ENCODE data around the gene GNB1. TPM values are rescaled to one million over a fixed set of nuclear protein-coding genes. Genes with fewer than 3 reads are reported as not detected.

Gene GNB1
- total and polyA plus RNA-seq, 4 donors, result 114 to 338 (median 191) TPM

DNA sequence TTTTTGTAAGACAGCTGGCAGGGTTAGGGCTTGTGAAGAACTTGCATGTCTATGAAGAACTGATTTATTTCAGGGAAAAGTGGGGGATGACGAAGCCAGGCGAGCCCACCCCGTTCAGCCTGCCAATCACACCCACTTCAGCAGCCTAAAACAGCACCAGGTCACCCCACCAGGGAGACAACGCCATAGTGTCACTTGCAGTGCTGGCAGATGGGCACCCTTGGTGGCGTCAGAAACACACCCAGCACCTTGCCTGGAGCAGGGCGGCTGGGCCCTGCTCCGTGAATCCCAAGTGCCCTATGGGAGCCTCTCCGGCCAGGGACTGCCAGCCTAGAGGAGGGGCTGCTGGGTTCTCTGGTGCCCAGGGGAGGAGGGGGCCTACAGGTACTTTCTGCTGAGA lies 107.6 kb downstream of the GNB1 start:
- Histone ChIP-seq H3K9ac (ENCODE audit: insufficient read depth in 1 of 2, low read length in 2 of 2) (no peak overlapping the region), H3K4me3 (no peak overlapping the region), H3K4me1 (ENCODE audit: control insufficient read depth in 5 of 5, insufficient read depth in 5 of 5, low read length in 5 of 5) (peaks cover 0 to 38% (median 15%) of the 10 kb centered on the region in 5 donors)

DNA sequence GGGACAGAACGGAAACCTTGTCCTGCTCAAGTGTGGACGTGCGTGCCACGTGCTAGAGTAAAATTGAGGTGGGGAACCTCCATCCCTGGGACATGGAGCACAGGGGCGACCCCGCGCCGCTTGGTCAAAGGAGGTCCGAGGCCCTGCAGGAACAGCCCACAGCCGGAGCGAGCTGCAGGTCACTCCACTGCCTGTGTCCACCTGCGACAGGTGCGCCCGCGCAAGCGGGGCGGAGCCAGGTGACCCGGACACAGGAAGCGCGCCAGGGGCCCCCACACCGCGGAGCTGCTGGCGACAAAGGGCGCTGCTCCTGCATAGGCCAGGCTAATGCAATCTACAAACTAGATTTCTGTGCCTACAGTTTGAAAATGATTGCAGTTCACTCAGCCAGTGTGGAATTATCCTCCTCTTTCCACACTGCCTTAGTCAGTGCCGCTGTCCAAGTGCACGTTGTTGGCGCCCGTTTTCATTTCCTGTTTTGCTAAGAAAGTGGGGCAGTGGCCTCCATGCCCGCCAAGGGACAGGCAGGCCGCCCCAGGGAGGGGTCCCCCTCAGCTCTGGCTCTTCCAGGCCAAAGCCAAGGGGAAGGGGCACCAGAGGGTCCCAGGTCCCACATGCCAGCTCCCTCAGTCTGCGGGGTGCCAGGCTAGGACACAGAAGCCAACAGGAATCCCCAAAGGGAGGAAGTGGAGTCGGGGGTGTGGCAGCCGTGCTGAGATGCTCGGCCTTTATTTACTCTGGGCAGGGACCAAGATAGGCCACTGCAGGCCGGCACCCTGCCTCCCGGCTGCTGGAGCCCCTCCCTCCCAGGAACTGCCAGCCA lies 108.3 kb downstream of the GNB1 start:
- ATAC-seq (ENCODE audit: insufficient read depth, low FRiP score) (peak; percentile 51), DNase-seq (peak in 2 of 3 donors; percentile 64 to 71)
- H3K36me3 ChIP-seq (ENCODE audit: control insufficient read depth in 4 of 4, insufficient read depth in 4 of 4, low read length in 4 of 4), result peaks cover 17 to 25% (median 18%) of the 10 kb centered on the region in 4 donors
- peak overlapping the region in 1 of 2 donors; percentile 46 for H3K9ac ChIP-seq (ENCODE audit: insufficient read depth in 1 of 2, low read length in 2 of 2)
- H3K4me3 ChIP-seq, result peak overlapping the region; percentile 7
- peak overlapping the region in 1 of 2 donors; percentile 95 for H3K27ac ChIP-seq (ENCODE audit: low read depth in 1 of 2, low read length in 1 of 2)
- H3K9me3 ChIP-seq (ENCODE audit: control insufficient read depth in 4 of 4, insufficient read depth in 3 of 4, low read length in 3 of 4), result no peaks in the 10 kb centered on the region
- TF ChIP-seq, protein P1, sequence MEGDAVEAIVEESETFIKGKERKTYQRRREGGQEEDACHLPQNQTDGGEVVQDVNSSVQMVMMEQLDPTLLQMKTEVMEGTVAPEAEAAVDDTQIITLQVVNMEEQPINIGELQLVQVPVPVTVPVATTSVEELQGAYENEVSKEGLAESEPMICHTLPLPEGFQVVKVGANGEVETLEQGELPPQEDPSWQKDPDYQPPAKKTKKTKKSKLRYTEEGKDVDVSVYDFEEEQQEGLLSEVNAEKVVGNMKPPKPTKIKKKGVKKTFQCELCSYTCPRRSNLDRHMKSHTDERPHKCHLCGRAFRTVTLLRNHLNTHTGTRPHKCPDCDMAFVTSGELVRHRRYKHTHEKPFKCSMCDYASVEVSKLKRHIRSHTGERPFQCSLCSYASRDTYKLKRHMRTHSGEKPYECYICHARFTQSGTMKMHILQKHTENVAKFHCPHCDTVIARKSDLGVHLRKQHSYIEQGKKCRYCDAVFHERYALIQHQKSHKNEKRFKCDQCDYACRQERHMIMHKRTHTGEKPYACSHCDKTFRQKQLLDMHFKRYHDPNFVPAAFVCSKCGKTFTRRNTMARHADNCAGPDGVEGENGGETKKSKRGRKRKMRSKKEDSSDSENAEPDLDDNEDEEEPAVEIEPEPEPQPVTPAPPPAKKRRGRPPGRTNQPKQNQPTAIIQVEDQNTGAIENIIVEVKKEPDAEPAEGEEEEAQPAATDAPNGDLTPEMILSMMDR (IDR thresholded peaks at IDR 0.05; ENCODE audit: control extremely low read depth, extremely low read depth), result no peak
- H3K4me1 ChIP-seq (ENCODE audit: control insufficient read depth in 5 of 5, insufficient read depth in 5 of 5, low read length in 5 of 5), result peaks cover 0 to 38% (median 15%) of the 10 kb centered on the region in 5 donors
- WGBS, 2 donors, result 3 to 4% methylated on average over 36 of the region's 36 CpGs
- H3K27me3 ChIP-seq (ENCODE audit: control insufficient read depth in 3 of 3, insufficient read depth in 3 of 3, low read length in 2 of 3), result no peaks in the 10 kb centered on the region

More for the DNA sequence above, 107.6 kb downstream of the GNB1 start:
- Histone ChIP-seq H3K27me3 (ENCODE audit: control insufficient read depth in 3 of 3, insufficient read depth in 3 of 3, low read length in 2 of 3) (no peaks in the 10 kb centered on the region), H3K9me3 (ENCODE audit: control insufficient read depth in 4 of 4, insufficient read depth in 3 of 4, low read length in 3 of 4) (no peaks in the 10 kb centered on the region), H3K27ac (ENCODE audit: low read depth in 1 of 2, low read length in 1 of 2) (peak overlapping the region in 1 of 2 donors; percentile 12), H3K36me3 (ENCODE audit: control insufficient read depth in 4 of 4, insufficient read depth in 4 of 4, low read length in 4 of 4) (peaks cover 21 to 32% (median 24%) of the 10 kb centered on the region in 4 donors)
- TF ChIP-seq, protein P1 (IDR thresholded peaks at IDR 0.05; ENCODE audit: control extremely low read depth, extremely low read depth), result no peak
- no peak for DNase-seq
- 59 to 65% methylated on average over 8 of the region's 8 CpGs for WGBS, 2 donors
- ATAC-seq (ENCODE audit: insufficient read depth, low FRiP score), result no peak

DNA sequence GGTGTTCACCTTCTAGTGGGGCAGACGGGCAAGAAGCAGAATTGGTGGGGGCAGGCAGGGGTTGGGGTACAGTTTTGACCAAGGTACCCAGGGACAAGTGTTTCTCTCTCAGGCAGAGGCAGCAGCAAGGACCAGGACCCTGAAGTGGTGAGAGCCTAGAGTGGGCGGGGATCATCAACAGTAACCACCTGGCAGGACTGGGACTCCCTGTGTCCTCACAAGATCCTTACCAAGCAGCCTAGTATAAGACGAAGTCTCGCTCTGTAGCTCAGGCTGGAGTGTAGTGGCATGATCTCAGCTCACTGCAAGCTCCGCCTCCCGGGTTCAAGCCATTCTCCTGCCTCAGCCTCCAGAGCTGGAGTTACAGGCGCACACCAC lies 109.4 kb downstream of the GNB1 start:
- TF ChIP-seq, protein P1 (IDR thresholded peaks at IDR 0.05; ENCODE audit: control extremely low read depth, extremely low read depth), result no peak
- peaks cover 6 to 16% (median 10%) of the 10 kb centered on the region in 4 donors for H3K36me3 ChIP-seq (ENCODE audit: control insufficient read depth in 4 of 4, insufficient read depth in 4 of 4, low read length in 4 of 4)
- H3K9ac ChIP-seq (ENCODE audit: insufficient read depth in 1 of 2, low read length in 2 of 2), result no peak overlapping the region
- no peak overlapping the region for H3K4me3 ChIP-seq
- no peak for ATAC-seq (ENCODE audit: insufficient read depth, low FRiP score)
- H3K4me1 ChIP-seq (ENCODE audit: control insufficient read depth in 5 of 5, insufficient read depth in 5 of 5, low read length in 5 of 5), result peaks cover 6 to 42% (median 20%) of the 10 kb centered on the region in 5 donors
- H3K27me3 ChIP-seq (ENCODE audit: control insufficient read depth in 3 of 3, insufficient read depth in 3 of 3, low read length in 2 of 3), result no peaks in the 10 kb centered on the region
- H3K9me3 ChIP-seq (ENCODE audit: control insufficient read depth in 4 of 4, insufficient read depth in 3 of 4, low read length in 3 of 4), result no peaks in the 10 kb centered on the region
- DNase-seq, result no peak
- 80 to 84% methylated on average over 7 of the region's 7 CpGs for WGBS, 2 donors
- H3K27ac ChIP-seq (ENCODE audit: low read depth in 1 of 2, low read length in 1 of 2), result peak overlapping the region in 1 of 2 donors; percentile 92

Measured in lung (tissue), 12 donors.